ENCODE results near the gene ZNF217. TPM values are rescaled to one million over a fixed set of nuclear protein-coding genes. Genes with fewer than 3 reads are reported as not detected.
"Not testable (repeated sequence)": the region's sequence is repeated elsewhere in the genome, so short reads cannot be mapped to it uniquely, and the experiment has no call there.

ZNF217 gene
- total RNA-seq, 2 experiments from 2014 or later, result 89.5 to 90.4 TPM

DNA sequence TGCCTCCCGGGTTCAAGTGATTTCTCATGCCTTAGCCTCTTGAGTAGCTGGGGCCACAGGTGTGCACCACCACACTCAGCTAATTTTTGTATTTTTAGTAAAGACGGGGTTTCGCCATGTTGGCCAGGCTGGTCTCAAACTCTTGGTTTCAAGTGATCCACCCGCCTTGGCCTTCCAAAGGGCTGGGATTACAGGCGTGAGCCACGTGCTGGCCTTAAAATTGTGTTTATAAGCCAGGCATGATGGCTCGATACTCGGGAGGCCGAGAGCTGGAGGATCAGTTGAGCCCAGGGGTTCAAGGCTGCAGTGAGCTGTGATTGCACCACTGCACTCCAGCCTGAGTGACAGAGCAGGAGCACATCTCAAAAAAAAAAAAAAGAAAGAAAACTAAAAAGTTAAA is 27.0 kb downstream of the ZNF217 start:
- CTCF ChIA-PET, result interaction anchor here (0.6 to 1.7 kb wide), 5 partner anchors 12 to 373 kb away, joined by 3 read pairs; no protein-coding TSS in a partner anchor
- DNase-seq, H3K27ac Mint-ChIP-seq, H3K27me3 Mint-ChIP-seq, H3K9me3 Mint-ChIP-seq, H3K4me3 Mint-ChIP-seq, POLR2A ChIA-PET: not testable (repeated sequence)
- H3K36me3 Mint-ChIP-seq (ENCODE audit: low read depth), result peaks cover 52% of the 10 kb centered on the region
- H3K4me1 Mint-ChIP-seq, result peaks cover 16% of the 10 kb centered on the region

GRCh38 chr20:53565254-53565653 is 28.4 kb downstream of the ZNF217 start:
- Mint-ChIP-seq H3K27ac (no peak overlapping the region), H3K27me3 (no peaks in the 10 kb centered on the region), H3K4me1 (peaks cover 7% of the 10 kb centered on the region), H3K36me3 (ENCODE audit: low read depth) (peaks cover 40% of the 10 kb centered on the region), H3K9me3 (no peaks in the 10 kb centered on the region), H3K4me3 (no peak overlapping the region)
- peak; percentile 4 for DNase-seq
- POLR2A ChIA-PET, result interaction anchor here (1.4 kb wide), 1 partner anchor 504 kb away, joined by 4 read pairs; no protein-coding TSS in a partner anchor
- CTCF ChIA-PET, result interaction anchor here (1.3 kb wide), 1 partner anchor 375 kb away, joined by 3 read pairs; no protein-coding TSS in a partner anchor

GRCh38 chr20:53562104-53562764 is 31.4 kb downstream of the ZNF217 start:
- ChIA-PET POLR2A (interaction anchor here (1.0 kb wide), 1 partner anchor 11 kb away, joined by 3 read pairs; no protein-coding TSS in a partner anchor), CTCF (interaction anchor here (0.8 to 0.9 kb wide), 2 partner anchors 173 to 373 kb away, joined by 4 to 6 read pairs; no protein-coding TSS in a partner anchor)
- peaks cover 22% of the 10 kb centered on the region for H3K36me3 Mint-ChIP-seq (ENCODE audit: low read depth)
- DNase-seq, H3K4me1 Mint-ChIP-seq, H3K27ac Mint-ChIP-seq, H3K27me3 Mint-ChIP-seq, H3K9me3 Mint-ChIP-seq, H3K4me3 Mint-ChIP-seq: not testable (repeated sequence)

- H3K9me3 Mint-ChIP-seq, result no peaks in the 10 kb centered on the region
- H3K36me3 Mint-ChIP-seq (ENCODE audit: low read depth), result peaks cover 20% of the 10 kb centered on the region
- no peaks in the 10 kb centered on the region for H3K27me3 Mint-ChIP-seq
- no peak overlapping the region for H3K4me3 Mint-ChIP-seq
- H3K4me1 Mint-ChIP-seq, result no peaks in the 10 kb centered on the region
- CTCF ChIA-PET, result interaction anchor here (0.7 to 1.0 kb wide), 2 partner anchors 20 to 355 kb away, joined by 3 to 5 read pairs; no protein-coding TSS in a partner anchor
- no peak overlapping the region for H3K27ac Mint-ChIP-seq
- no peak for DNase-seq
- POLR2A ChIA-PET, result no interaction called here
These were observed 32.1 kb downstream of the ZNF217 start for GRCh38 chr20:53561505-53561904.

DNA sequence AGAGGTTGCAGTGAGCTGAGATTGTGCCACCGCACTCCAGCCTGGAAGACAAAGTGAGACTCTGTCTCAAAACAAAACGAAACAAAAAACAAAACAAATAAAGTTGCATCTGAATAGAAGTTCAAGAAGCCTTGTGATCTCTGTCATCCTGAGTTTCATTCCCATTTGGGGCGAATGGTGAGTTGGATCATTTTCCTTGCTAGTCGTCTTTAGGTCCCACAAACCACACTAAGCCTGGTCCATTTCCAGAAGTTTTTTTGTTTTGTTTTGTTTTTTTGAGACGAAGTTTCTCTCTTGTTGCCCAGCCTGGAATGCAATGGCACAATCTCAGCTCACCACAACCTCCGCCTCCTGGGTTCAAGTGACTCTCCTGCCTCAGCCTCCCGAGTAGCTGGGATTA is 33.8 kb downstream of the ZNF217 start:
- ChIA-PET CTCF (interaction anchor here (0.6 kb wide), 1 partner anchor 13 kb away, joined by 3 read pairs; no protein-coding TSS in a partner anchor), POLR2A (no interaction called here)
- H3K36me3 Mint-ChIP-seq (ENCODE audit: low read depth), result peaks cover 7% of the 10 kb centered on the region
- DNase-seq, result no peak
- H3K27me3 Mint-ChIP-seq, result no peaks in the 10 kb centered on the region
- no peaks in the 10 kb centered on the region for H3K9me3 Mint-ChIP-seq
- H3K4me1 Mint-ChIP-seq, result no peaks in the 10 kb centered on the region
- H3K27ac Mint-ChIP-seq, result no peak overlapping the region
- no peak overlapping the region for H3K4me3 Mint-ChIP-seq

- POLR2A ChIA-PET, result no interaction called here
These were observed 36.5 kb downstream of the ZNF217 start for GRCh38 chr20:53557130-53557529.

DNA sequence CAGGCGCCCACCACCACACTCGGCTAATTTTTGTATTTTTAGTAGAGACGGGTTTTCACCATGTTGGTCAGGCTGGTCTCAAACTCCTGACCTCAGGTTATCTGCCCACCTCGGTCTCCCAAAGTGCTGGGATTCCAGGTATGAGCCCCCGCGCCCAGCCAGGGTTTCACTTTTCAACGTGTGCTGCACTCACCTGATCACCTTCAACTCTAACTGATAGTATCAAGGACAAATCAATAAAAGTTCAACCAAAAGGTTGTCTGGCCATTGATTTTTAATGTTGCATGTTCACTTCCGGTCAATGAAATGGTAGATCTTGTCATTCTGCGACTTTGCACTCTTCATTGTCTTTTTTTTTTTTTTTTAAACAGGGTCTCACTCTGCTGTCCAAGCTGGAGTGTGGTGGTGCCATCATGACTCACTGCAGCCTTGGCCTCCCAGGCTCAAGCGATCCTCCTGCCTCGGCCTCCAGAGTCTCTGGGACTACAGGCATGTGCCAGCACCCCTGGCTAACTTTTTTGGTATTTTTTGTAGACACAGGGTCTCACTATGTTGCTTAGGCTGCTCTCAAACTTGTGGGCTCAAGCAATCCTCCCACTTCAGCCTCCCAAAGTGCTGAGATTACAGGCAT is 37.3 kb downstream of the ZNF217 start:
- CTCF ChIA-PET, result interaction anchor here (0.6 kb wide), 1 partner anchor 53 kb away, joined by 3 read pairs; no protein-coding TSS in a partner anchor
- POLR2A ChIA-PET, result no interaction called here
- Mint-ChIP-seq H3K27me3 (no peaks in the 10 kb centered on the region), H3K36me3 (ENCODE audit: low read depth) (peaks cover 6% of the 10 kb centered on the region), H3K4me1 (no peaks in the 10 kb centered on the region), H3K27ac (no peak overlapping the region), H3K4me3 (no peak overlapping the region), H3K9me3 (no peaks in the 10 kb centered on the region)
- no peak for DNase-seq

More at GRCh38 chr20:53557130-53557529, 36.5 kb downstream of the ZNF217 start:
- Mint-ChIP-seq H3K4me1 (no peaks in the 10 kb centered on the region), H3K27ac (no peak overlapping the region), H3K27me3 (no peaks in the 10 kb centered on the region), H3K4me3 (no peak overlapping the region), H3K9me3 (no peaks in the 10 kb centered on the region), H3K36me3 (ENCODE audit: low read depth) (peaks cover 6% of the 10 kb centered on the region)
- CTCF ChIA-PET, result interaction anchor here (0.6 kb wide), 2 partner anchors 9 to 52 kb away, joined by 3 read pairs; no protein-coding TSS in a partner anchor
- DNase-seq, result no peak

DNA sequence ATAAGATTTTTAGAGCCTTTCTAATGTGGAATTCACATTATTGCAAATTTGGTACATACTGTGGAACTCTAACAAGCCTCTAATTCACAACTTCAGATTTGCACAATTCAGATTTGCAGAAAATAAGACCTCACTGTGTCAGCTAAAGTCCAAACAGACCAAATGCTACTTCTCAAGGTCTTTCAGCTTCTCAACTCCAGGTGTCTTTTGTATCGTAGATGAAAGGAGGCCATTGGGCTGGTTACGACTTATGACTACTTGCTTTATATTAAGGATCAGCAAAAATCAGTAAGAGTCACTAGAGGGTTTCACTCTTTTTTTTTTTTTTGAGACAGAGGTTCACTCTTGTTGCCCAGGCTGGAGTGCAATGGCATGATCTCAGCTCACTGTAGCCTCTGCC is 37.8 kb downstream of the ZNF217 start:
- Mint-ChIP-seq H3K4me1 (no peaks in the 10 kb centered on the region), H3K27me3 (no peaks in the 10 kb centered on the region), H3K9me3 (no peaks in the 10 kb centered on the region), H3K36me3 (ENCODE audit: low read depth) (peaks cover 6% of the 10 kb centered on the region), H3K27ac (no peak overlapping the region), H3K4me3 (no peak overlapping the region)
- DNase-seq, result no peak
- ChIA-PET CTCF (no interaction called here), POLR2A (no interaction called here)

DNA sequence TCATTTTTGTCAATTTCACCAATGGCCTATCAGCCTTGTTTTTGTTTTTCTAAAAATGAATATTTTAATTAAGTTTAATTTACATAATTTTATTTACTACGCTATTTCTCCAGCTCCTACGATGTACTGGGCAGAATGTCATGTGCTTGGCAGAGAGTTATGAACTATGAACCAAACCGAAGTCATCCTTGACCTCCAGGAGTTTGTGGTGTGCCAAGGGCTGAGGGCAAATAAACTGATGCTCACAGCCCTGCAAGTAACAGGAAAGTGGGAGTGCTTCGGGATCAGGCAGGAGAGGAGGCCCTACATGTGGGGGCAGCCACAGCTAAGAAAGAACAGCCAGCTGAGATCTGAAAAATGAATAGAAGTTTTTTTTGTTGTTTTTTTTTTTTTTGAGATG is 38.6 kb downstream of the ZNF217 start:
- H3K27me3 Mint-ChIP-seq, result no peaks in the 10 kb centered on the region
- POLR2A ChIA-PET, result no interaction called here
- H3K9me3 Mint-ChIP-seq, result no peaks in the 10 kb centered on the region
- no peak overlapping the region for H3K27ac Mint-ChIP-seq
- CTCF ChIA-PET, result interaction anchor here (0.5 kb wide), 1 partner anchor 1141 kb away, joined by 3 read pairs; no protein-coding TSS in a partner anchor
- H3K4me1 Mint-ChIP-seq, result no peaks in the 10 kb centered on the region
- no peak overlapping the region for H3K4me3 Mint-ChIP-seq
- DNase-seq, result no peak
- peaks cover 4% of the 10 kb centered on the region for H3K36me3 Mint-ChIP-seq (ENCODE audit: low read depth)

DNA sequence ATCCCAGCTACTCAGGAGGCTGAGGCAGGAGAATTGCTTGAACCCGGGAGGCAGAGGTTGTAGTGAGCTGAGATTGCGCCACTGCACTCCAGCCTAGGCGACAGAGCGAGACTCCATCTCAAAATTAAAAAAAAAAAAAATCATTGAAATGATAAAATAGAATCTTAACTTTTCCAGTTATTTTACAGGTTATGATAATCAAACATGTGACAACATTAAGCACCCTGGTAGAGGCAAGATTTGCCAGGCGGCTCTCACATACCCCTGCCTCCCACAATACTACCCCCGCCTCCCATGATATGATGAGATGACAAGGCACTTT is 41.1 kb downstream of the ZNF217 start:
- H3K9me3 Mint-ChIP-seq; H3K27ac Mint-ChIP-seq; POLR2A ChIA-PET; DNase-seq; H3K4me3 Mint-ChIP-seq; H3K36me3 Mint-ChIP-seq (ENCODE audit: low read depth); CTCF ChIA-PET; H3K27me3 Mint-ChIP-seq; H3K4me1 Mint-ChIP-seq: not testable (repeated sequence)

GRCh38 chr20:53551719-53552571 is 41.7 kb downstream of the ZNF217 start:
- H3K4me1 Mint-ChIP-seq; H3K9me3 Mint-ChIP-seq; H3K4me3 Mint-ChIP-seq; H3K27ac Mint-ChIP-seq; POLR2A ChIA-PET; H3K36me3 Mint-ChIP-seq (ENCODE audit: low read depth); DNase-seq; H3K27me3 Mint-ChIP-seq: not testable (repeated sequence)
- CTCF ChIA-PET, result interaction anchor here (0.7 to 1.2 kb wide), 2 partner anchors 383 to 388 kb away, joined by 3 to 4 read pairs; no protein-coding TSS in a partner anchor

DNA sequence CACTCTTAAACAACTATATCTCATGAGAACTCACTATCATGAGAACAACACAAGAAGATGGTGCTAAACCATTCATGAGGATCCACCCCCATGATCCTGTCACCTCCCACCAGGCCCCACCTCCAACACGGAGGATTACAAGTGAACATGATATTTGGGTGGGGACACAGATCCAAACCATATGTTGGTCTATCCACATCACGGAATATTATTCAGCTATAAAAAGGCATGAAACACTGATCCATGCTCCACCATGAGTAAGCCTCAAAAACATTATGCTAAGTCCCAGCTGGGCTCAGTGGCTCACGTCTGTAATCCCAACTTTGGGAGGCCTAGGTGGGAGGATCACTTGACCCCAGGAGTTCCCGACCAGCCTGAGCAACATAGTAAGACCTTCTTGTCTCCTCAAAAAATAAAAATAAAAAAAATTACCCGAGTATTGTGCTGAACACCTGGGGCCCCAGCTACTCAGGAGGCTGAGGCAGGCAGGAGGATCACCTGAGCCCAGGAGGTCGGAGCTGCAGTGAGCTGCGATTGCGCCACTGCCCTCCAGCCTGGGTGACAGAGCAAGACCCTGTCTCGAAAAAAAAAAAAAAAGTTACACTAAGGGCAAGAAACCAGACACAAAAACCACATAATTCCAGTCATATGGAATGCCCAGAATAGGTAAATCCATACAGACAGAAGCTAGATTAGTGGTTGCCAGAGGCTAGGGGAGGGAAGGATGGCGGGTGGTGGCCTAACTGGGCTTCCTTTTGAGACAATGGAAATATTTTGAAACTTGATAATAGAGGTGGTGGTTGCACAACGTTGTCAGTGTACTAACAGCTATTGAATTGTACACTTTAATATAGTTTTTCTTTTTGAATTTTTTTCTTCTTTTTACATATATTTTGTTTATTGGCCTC is 43.1 kb downstream of the ZNF217 start:
- no peak overlapping the region for H3K4me3 Mint-ChIP-seq
- no peaks in the 10 kb centered on the region for H3K36me3 Mint-ChIP-seq (ENCODE audit: low read depth)
- no peak overlapping the region for H3K27ac Mint-ChIP-seq
- CTCF ChIA-PET, result interaction anchor here (0.7 to 1.3 kb wide), 4 partner anchors 12 to 390 kb away, joined by 3 to 4 read pairs (median 3); no protein-coding TSS in a partner anchor
- no peaks in the 10 kb centered on the region for H3K4me1 Mint-ChIP-seq
- POLR2A ChIA-PET, result interaction anchor here (1.0 kb wide), 1 partner anchor 12 kb away, joined by 3 read pairs; no protein-coding TSS in a partner anchor
- H3K27me3 Mint-ChIP-seq, result no peaks in the 10 kb centered on the region
- DNase-seq, result no peak
- no peaks in the 10 kb centered on the region for H3K9me3 Mint-ChIP-seq

Data from activated CD4-positive, alpha-beta memory T cell treated with anti-CD3 and anti-CD28 coated beads, Interleukin-2, amount 10 ng/mL, durations not matched to agents 7 days and 5 days (primary cell).